Activated CD4-positive, alpha-beta T cell treated with anti-CD3 and anti-CD28 coated beads, Interleukin-2, amount 50 U/mL, for 48 hours (primary cell): ENCODE measurements around the gene NDUFA3.
A peak's percentile ranks its signal among the peaks of the same experiment; 100 is the strongest.
"Not testable (repeated sequence)": the region's sequence is repeated elsewhere in the genome, so short reads cannot be mapped to it uniquely, and the experiment has no call there.

ENCODE experiments used
- DNase-seq, 2 experiments: peaks; one replicate each; pipeline ENCODE4 v3.0.0-alpha.2; 2020

Gene NDUFA3

GRCh38 chr19:54102421-54103169, at the start of gene NDUFA3:
Gene NDUFA3 (plus strand): TSS chr19:54102855. CDS start chr19:54102879, 24 bp downstream.
- peak; percentile 95 to 96 for DNase-seq

GRCh38 chr19:54062643-54063042, 40.0 kb upstream of the NDUFA3 start:
- no peak for DNase-seq

- DNase-seq: no peak
Observed at GRCh38 chr19:54063350-54064116, 39.1 kb upstream of the NDUFA3 start, which contains the start of gene VSTM1. Gene VSTM1 (minus strand): TSS chr19:54063897. CDS start chr19:54063777, 120 bp downstream.

- DNase-seq: no peak
Observed at GRCh38 chr19:54069470-54069869, 33.2 kb upstream of the NDUFA3 start.

- DNase-seq: no peak
Observed at GRCh38 chr19:54073829-54074228, 28.8 kb upstream of the NDUFA3 start.

- DNase-seq: no peak
Observed at GRCh38 chr19:54074851-54075250, 27.8 kb upstream of the NDUFA3 start.

GRCh38 chr19:54077334-54077733, 25.3 kb upstream of the NDUFA3 start:
- DNase-seq: no peak

GRCh38 chr19:54081032-54081431, 21.6 kb upstream of the NDUFA3 start, which contains the start of gene TARM1:
Gene TARM1 (minus strand): TSS chr19:54081365. CDS start chr19:54081340, 25 bp downstream.
- DNase-seq: no peak

GRCh38 chr19:54084410-54084809, 18.2 kb upstream of the NDUFA3 start:
- DNase-seq: no peak

- no peak for DNase-seq
Observed at GRCh38 chr19:54094426-54095000, 8.1 kb upstream of the NDUFA3 start.

- no peak for DNase-seq
Observed at GRCh38 chr19:54095136-54095858, 7.4 kb upstream of the NDUFA3 start.

GRCh38 chr19:54095859-54096616, 6.6 kb upstream of the NDUFA3 start:
- peak; percentile 43 to 53 for DNase-seq

GRCh38 chr19:54096617-54097106, 6.0 kb upstream of the NDUFA3 start:
- no peak for DNase-seq

- no peak for DNase-seq
Observed at GRCh38 chr19:54099190-54099902, 3.3 kb upstream of the NDUFA3 start.

- DNase-seq: not testable (repeated sequence)
Observed at GRCh38 chr19:54099903-54100255, 2.8 kb upstream of the NDUFA3 start.

GRCh38 chr19:54100561-54100960, 2.1 kb upstream of the NDUFA3 start, which contains the start of gene OSCAR:
Gene OSCAR (minus strand): TSS chr19:54100803. CDS start chr19:54100792, 11 bp downstream.
- DNase-seq: no peak

GRCh38 chr19:54104998-54105715, 2.5 kb downstream of the NDUFA3 start:
- DNase-seq: no peak

GRCh38 chr19:54105796-54106195, 3.1 kb downstream of the NDUFA3 start:
- no peak for DNase-seq

GRCh38 chr19:54106716-54107115, 4.1 kb downstream of the NDUFA3 start:
- DNase-seq: no peak

- no peak for DNase-seq
Observed at GRCh38 chr19:54107876-54108490, 5.3 kb downstream of the NDUFA3 start.
